ENCODE measurements around the gene TNFRSF25.
A peak's percentile ranks its signal among the peaks of the same experiment; 100 is the strongest.

TNFRSF25 gene

DNA sequence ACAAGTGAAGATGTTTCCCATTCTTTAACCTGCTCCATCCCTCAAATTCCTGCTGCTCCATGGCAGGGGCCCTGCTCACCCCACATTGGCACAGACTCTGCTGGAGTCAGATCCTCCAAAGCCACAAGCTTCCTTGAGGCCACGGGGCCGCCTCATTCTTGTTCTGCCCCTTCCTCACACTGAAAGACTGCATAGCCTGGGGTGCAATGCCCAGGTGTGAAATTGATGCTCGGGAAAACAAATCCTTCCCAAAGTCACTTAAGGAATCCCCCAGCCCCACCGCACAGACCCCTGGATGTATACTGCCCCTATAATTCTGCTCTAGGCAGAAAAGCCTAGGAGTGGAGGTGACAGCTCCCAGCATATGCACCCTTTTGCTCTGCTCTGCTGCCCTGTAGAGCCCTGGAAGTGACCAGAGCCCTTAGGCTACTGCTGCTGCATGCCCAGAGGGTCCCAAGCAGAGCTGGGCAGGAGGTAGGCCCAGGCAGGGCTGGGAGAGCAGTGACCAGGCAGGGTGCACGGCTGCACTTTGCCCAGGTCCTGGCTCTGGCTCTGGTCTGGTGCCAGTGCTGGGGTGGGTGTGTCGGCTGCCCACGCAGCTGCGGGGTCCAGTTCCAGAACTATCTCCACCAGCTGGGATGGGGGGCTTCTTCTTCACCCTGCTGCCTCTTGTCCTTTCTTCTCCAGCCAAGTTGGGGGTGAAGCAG, 47.9 kb downstream of the TNFRSF25 start:
- no peak for DNase-seq (ENCODE audit: low spot score)

- no peak for DNase-seq (ENCODE audit: low spot score)
Observed at GRCh38 chr1:6416906-6417305, 49.1 kb downstream of the TNFRSF25 start.

- no peak for DNase-seq (ENCODE audit: low spot score)
Observed at GRCh38 chr1:6416295-6416656, 49.7 kb downstream of the TNFRSF25 start.

GRCh38 chr1:6414881-6415626, 50.9 kb downstream of the TNFRSF25 start:
- DNase-seq (ENCODE audit: low spot score), result no peak

- peak; percentile 80 for DNase-seq (ENCODE audit: low spot score)
Observed at GRCh38 chr1:6414443-6414844, 51.5 kb downstream of the TNFRSF25 start.

DNA sequence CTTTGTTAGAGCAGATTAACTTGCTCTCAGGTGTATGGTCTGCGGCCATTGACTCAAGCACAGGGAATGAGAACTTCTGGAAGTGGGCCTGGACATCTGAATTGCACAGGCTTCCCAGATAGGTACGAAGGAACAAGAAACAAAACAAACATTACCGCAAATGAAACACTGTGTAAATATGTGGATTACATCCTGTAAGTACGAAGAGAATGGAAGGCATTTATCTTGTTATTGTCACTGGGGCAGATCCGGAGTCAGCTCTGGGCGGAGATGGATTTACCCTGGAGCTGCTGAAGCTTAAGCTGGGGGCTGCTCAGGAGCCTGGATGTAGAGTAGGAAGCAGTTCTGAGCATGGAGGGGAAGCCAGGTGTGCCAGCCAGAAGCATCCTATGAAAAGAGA, 53.1 kb downstream of the TNFRSF25 start:
- DNase-seq (ENCODE audit: low spot score), result no peak
